Nephron progenitor cell (in vitro differentiated cells): ENCODE measurements around the gene IER5.

Experiments used
- DNase-seq: peaks from one replicate; pipeline ENCODE4 v3.0.0; 2021
- H3K27ac Mint-ChIP-seq: 2 replicates; pipeline ENCODE4 v1.8.0; 2021; ENCODE audit warnings: mild to moderate bottlenecking, moderate library complexity, mixed read lengths
- H3K27me3 Mint-ChIP-seq: 2 replicates; pipeline ENCODE4 v1.8.0; 2021; ENCODE audit warnings: mild to moderate bottlenecking, low read depth, mixed read lengths; ENCODE audit not compliant: poor library complexity
- H3K36me3 Mint-ChIP-seq: 2 replicates; pipeline ENCODE4 v1.8.0; 2021; ENCODE audit warnings: low read depth, mixed read lengths
- H3K4me1 Mint-ChIP-seq: 2 replicates; pipeline ENCODE4 v1.8.0; 2021; ENCODE audit warnings: mixed read lengths
- H3K4me3 Mint-ChIP-seq: 2 replicates; pipeline ENCODE4 v1.8.0; 2021; ENCODE audit warnings: mild to moderate bottlenecking, moderate library complexity, mixed read lengths
- H3K9me3 Mint-ChIP-seq: 2 replicates; pipeline ENCODE4 v1.8.0; 2021; ENCODE audit warnings: mild to moderate bottlenecking, moderate library complexity, mixed read lengths
- TF ChIP-seq, protein P1 (sequence below): fragments of 200-600 bp; sonication (generic); IDR thresholded peaks from 2 replicates; pipeline ENCODE4 v1.5.0; 2021; ENCODE audit warnings: antibody characterized with exemption

The IER5 gene

DNA sequence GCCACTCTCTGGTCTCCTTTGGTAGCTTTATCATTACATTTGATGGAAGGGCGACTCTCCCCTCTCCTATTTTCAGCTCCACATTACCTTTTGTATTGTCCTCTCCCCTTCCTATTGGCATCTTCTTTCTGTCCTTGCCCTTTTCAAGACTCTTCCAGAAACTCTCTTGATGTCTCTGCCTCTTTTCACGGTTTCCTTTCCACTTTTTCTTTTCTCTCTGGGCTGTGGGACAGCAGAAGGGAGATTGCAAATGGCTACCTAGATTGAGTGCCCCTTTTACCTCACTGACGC is 17.5 kb downstream of the IER5 start:
- H3K4me1 Mint-ChIP-seq = peaks cover 89% of the 10 kb centered on the region
- peak overlapping the region; percentile 82 for H3K4me3 Mint-ChIP-seq
- TF ChIP-seq, protein P1, sequence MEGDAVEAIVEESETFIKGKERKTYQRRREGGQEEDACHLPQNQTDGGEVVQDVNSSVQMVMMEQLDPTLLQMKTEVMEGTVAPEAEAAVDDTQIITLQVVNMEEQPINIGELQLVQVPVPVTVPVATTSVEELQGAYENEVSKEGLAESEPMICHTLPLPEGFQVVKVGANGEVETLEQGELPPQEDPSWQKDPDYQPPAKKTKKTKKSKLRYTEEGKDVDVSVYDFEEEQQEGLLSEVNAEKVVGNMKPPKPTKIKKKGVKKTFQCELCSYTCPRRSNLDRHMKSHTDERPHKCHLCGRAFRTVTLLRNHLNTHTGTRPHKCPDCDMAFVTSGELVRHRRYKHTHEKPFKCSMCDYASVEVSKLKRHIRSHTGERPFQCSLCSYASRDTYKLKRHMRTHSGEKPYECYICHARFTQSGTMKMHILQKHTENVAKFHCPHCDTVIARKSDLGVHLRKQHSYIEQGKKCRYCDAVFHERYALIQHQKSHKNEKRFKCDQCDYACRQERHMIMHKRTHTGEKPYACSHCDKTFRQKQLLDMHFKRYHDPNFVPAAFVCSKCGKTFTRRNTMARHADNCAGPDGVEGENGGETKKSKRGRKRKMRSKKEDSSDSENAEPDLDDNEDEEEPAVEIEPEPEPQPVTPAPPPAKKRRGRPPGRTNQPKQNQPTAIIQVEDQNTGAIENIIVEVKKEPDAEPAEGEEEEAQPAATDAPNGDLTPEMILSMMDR = no peak
- peak overlapping the region; percentile 78 for H3K27ac Mint-ChIP-seq
- no peaks in the 10 kb centered on the region for H3K9me3 Mint-ChIP-seq
- no peak for DNase-seq
- no peaks in the 10 kb centered on the region for H3K36me3 Mint-ChIP-seq
- H3K27me3 Mint-ChIP-seq = peaks cover 9% of the 10 kb centered on the region

DNA sequence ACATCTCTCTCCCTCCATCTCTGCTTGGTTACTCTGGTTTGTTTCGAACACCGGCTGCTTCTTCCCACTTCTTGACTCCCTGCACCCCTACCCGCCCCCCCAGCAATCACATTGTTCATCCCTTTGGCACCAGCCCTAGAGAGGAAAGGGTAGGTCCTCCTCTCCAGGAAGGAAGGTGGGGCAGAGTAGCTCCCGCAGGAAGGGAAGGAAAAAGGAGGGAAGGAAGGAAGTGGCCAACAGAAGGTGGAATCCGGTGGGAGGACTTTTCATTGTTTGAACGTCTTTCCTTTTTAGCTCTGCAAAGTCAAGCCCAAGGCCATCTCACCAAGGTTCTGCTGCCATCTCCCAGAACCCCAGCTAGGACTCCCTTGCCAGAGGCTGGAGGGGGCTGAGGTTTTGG is 18.0 kb downstream of the IER5 start:
- no peak overlapping the region for H3K27ac Mint-ChIP-seq
- H3K27me3 Mint-ChIP-seq = peaks cover 9% of the 10 kb centered on the region

DNA sequence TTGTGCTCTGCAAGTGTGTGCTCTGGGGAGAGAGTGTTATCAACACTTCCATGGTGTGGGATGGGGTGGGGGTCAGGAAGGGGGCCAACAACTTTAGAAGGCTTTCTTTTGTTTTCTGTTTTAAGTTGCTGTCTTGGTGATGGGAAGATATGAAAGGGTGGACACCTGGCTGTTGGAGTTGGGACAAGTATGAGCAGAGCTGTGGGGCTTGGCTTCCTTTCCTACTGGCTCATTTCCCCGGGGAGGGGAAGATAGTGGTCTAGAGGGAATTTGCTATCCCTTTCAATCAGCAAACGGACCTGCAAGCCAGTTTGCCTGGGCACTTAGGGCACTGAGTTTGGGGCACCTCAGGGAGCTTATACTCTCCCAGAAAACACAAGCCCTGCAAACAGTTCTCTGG is 19.2 kb downstream of the IER5 start:
- no peak overlapping the region for H3K4me3 Mint-ChIP-seq

More for the DNA sequence above, 18.0 kb downstream of the IER5 start:
- no peaks in the 10 kb centered on the region for H3K36me3 Mint-ChIP-seq
- no peak for DNase-seq
- H3K9me3 Mint-ChIP-seq = no peaks in the 10 kb centered on the region
- peaks cover 89% of the 10 kb centered on the region for H3K4me1 Mint-ChIP-seq
- H3K4me3 Mint-ChIP-seq = peak overlapping the region; percentile 82
- TF ChIP-seq, protein P1 = no peak

DNA sequence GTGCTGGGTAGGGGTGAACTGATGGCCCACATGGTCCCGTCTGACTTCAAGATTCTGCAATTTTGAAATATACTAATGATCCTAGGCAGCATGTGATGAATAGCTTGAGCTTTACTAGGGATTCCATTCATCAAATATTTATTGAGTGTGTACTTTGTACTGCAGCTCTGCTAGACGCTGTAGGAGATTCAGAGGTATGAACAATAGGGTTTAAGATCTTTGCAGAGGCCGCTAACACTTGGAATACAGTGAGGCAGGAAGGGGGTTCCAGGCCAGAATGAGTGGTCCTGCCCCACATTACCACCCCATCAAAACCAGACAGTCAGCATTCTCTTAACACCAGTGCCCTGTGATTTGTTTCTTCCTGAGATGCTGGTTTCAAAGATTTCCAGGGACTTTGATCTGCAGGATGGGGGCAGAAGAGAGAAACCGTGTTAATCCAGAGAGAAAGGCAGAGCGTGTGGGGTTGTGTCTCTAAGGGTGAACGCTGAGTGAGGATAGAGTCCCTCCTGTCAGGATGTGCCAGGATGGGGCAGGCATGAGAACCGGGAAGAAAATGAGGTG is 19.9 kb downstream of the IER5 start:
- peaks cover 6% of the 10 kb centered on the region for H3K27me3 Mint-ChIP-seq
- peaks cover 89% of the 10 kb centered on the region for H3K4me1 Mint-ChIP-seq
- no peak for DNase-seq
- no peaks in the 10 kb centered on the region for H3K9me3 Mint-ChIP-seq
- no peaks in the 10 kb centered on the region for H3K36me3 Mint-ChIP-seq
- no peak overlapping the region for H3K27ac Mint-ChIP-seq
- no peak overlapping the region for H3K4me3 Mint-ChIP-seq
- TF ChIP-seq, protein P1 = no peak

More for the DNA sequence above, 19.2 kb downstream of the IER5 start:
- Mint-ChIP-seq H3K36me3 (no peaks in the 10 kb centered on the region), H3K9me3 (no peaks in the 10 kb centered on the region), H3K27ac (no peak overlapping the region), H3K27me3 (peaks cover 6% of the 10 kb centered on the region), H3K4me1 (peaks cover 89% of the 10 kb centered on the region)
- TF ChIP-seq, protein P1 = no peak
- no peak for DNase-seq

DNA sequence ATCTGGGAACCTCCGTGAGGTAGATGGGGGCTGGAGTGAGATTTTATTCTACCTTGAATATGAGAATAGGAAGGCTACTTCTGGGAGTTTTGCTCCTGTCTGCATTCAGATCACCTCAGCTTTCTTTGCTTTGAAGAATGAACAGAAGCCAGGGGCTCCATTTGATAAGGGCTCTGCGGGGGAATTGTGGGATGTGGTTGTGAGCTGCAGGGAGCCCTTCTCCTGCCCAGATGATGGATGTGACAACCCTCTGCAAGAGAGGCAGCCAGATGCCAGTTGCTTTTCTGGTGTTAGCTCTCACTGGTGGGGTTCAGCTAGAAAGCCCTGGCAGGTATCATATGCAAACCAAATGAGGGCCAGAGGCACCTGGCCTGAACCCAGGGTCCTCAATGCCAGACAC is 21.5 kb downstream of the IER5 start:
- H3K27ac Mint-ChIP-seq = peak overlapping the region; percentile 91
- no peaks in the 10 kb centered on the region for H3K36me3 Mint-ChIP-seq
- peaks cover 6% of the 10 kb centered on the region for H3K27me3 Mint-ChIP-seq
- no peak for DNase-seq
- TF ChIP-seq, protein P1 = no peak
- H3K4me3 Mint-ChIP-seq = peak overlapping the region; percentile 48
- no peaks in the 10 kb centered on the region for H3K9me3 Mint-ChIP-seq
- H3K4me1 Mint-ChIP-seq = peaks cover 84% of the 10 kb centered on the region

DNA sequence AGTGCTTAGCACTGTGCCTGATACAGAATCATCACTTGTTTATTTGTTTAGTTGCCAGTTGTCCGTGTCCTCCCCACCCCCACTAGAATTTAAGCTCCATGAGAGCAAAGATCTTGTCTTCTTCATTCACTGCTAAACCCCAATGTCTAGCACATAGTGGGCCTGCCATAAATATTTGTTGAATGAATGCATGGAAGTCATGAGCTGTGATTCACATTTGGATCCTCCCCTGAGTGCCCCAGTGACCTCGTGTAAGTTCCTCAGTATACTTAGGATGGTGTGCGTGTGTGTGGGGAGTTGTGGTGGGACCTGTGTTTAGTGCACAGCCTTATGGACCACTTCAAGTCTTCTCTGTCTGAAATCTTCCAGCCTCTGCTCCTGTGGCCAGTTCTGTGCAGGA is 23.1 kb downstream of the IER5 start:
- no peak for DNase-seq
- peaks cover 1% of the 10 kb centered on the region for H3K27me3 Mint-ChIP-seq
- H3K9me3 Mint-ChIP-seq = no peaks in the 10 kb centered on the region
- no peaks in the 10 kb centered on the region for H3K36me3 Mint-ChIP-seq
- no peak overlapping the region for H3K27ac Mint-ChIP-seq
- TF ChIP-seq, protein P1 = no peak
- H3K4me1 Mint-ChIP-seq = peaks cover 82% of the 10 kb centered on the region
- H3K4me3 Mint-ChIP-seq = no peak overlapping the region
